Fibroblast of skin of back (primary cell): Measurements from ENCODE around the gene CISD1.

Experiments used
- DNase-seq: peaks from one replicate; pipeline ENCODE4 v3.0.0-alpha.2; 2013

CISD1 gene

GRCh38 chr10:58266003-58266825, 2.7 kb upstream of the CISD1 start:
- DNase-seq = peak; percentile 74

GRCh38 chr10:58266826-58267712, 1.9 kb upstream of the CISD1 start:
- peak; percentile 53 for DNase-seq

GRCh38 chr10:58267713-58268453, 1.1 kb upstream of the CISD1 start, which contains the start of gene IPMK:
Gene IPMK, minus strand, starts transcription at chr10:58267894. Its CDS starts 283 bp downstream, at chr10:58267611.
- peak; percentile 90 for DNase-seq

GRCh38 chr10:58268454-58268945, 462 bp upstream of the CISD1 start:
- DNase-seq = no peak

DNA sequence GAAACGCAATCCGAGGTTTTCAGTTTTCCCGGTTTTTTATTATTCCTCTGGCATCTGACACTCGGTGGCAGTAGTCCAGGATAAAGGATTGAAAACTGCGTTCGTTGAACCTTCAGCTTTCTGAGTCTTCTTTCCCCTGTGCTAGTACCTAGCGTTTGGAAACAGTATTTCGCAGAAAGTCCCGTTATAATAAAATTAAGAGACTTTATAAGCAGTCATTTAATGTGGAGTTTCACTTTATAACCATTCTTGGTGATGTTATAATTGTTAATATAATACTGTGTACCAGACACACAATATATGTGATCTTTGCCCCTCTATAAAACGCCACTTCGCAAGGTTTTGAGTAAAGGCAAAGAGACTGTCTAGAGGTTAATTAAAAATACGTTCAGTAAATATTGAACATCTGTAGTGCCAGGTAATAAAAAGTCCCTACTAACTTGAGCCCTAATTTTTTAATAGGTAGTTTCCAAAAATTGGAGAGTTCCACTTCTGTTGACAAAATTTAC, 874 bp downstream of the CISD1 start:
- no peak for DNase-seq

- no peak for DNase-seq
Observed at GRCh38 chr10:58275261-58275660, 6.3 kb downstream of the CISD1 start.

DNA sequence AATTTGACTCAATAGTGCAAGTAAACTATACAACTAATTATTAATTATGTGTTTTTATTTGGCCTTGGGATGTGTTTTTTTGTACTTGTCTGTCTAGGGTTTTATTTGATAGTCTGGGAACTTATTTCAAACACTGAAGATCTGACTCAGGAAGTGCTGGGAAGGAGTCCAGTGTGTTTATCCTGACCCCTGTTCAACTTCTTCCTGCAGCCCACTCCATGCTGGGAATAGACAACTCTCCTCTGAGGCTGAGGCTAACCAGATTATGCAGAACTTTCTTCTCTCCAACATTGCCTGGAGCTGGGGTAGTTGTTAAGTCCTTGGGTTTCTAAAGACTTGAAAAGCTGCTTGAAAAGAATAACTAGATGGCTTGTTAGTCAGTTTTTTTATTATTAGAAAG, 6.9 kb downstream of the CISD1 start:
- DNase-seq = peak; percentile 30

GRCh38 chr10:58278274-58278961, 9.5 kb downstream of the CISD1 start:
- no peak for DNase-seq

DNA sequence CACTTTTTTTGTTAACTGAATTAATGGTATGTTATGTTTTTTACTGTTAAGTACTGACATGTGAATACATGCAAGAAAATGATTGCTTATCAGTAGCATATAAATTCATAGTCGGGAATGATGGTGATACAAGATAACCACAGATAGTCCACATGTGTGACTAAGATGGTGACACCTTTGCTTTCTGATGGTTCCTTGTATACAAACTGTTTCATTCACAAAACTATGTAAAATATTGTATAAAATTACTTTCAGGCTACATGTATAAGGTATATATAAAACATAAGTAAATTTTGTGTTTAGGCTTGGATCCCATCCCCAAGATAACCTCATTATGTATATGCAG, 10.0 kb downstream of the CISD1 start:
- no peak for DNase-seq

DNA sequence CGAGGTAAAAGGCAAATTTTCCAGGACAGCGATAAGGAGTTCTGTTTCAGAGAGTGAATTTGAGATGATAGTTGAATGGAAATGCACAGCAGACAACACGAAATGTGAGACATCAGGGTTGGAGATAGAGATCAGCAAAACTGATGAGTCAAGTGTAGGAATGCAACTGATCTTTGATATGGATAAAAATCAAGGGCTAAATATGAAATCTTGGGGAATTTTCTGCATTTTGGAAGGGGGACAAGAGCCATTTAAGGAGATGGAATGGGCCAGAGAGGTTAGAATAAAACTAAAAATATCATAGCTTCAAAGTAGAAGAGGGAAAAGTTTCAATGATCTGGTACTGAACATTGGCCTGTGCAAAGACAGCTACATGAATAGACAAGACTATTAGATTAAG, 11.5 kb downstream of the CISD1 start:
- no peak for DNase-seq

GRCh38 chr10:58281092-58281752, 12.3 kb downstream of the CISD1 start:
- DNase-seq = no peak

DNA sequence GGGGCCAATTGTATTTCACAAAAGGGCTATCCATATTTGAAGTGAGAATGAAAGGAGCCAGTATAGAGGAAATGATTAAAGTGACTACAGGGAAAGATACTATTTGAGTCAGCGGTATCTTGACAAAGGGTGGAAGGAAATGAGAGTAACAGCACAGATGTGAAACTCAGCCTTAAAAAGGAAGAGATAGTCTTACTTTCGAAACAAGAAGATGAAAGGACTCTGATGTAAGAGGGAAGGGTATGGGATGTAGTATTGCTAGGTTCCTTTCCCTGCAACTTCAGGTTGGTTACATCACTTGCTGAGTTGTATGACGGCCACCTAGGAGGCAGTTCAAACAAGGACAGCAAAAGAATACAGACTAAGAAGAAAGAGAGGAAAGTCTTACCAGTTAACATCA, 13.7 kb downstream of the CISD1 start:
- DNase-seq = no peak

DNA sequence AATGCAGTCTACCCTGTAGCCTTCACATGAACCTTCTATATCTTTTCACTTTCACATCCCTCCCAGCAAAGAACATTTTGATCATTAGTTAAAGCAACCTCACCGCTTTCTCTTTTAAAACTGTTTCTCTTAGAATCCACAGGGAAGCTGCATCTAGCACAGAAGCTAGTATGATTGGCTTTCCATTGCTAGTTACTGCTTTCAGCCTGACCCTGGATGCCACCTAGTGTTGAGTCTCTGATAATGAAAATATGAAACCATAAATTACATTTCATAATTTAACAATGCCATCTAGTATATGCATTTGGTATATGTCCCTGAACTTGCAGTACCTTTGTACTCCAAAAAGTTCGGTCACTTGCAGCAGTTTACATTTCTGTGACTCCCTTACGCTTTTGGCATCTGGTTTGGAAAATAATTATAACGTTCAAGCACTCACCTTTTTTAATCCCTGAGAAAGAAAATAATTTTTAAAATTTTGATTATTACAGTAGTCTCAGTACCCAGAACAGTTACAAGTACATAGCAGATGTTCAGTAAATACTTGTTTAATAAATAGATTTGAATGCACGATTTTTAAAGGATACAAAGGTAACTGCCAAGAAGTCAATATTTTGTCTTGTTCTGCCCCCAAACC, 22.7 kb downstream of the CISD1 start:
- DNase-seq = peak; percentile 61

DNA sequence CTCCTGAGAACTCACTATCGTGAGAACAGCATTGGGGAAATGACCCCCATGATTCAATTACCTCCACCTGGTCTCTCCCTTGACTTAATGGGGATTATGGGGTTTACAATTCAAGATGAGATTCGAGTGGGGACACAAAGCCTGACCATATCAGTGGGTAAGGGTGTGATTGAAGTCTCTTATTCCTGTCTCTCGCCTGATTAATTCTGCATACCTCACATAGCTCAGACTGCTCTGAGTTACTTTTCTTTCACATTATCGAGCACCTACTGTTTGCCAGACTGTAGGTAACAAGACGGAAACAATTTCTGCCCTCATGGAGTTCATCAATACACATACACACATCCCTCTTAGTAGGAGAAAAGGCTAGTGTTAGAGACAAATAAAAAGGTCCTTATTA, 25.0 kb downstream of the CISD1 start:
- DNase-seq = no peak

GRCh38 chr10:58299580-58299979, 30.6 kb downstream of the CISD1 start:
- peak; percentile 50 for DNase-seq

GRCh38 chr10:58300676-58301075, 31.7 kb downstream of the CISD1 start:
- DNase-seq = no peak

- no peak for DNase-seq
Observed at GRCh38 chr10:58302254-58302653, 33.3 kb downstream of the CISD1 start.

- no peak for DNase-seq
Observed at GRCh38 chr10:58304099-58304633, 35.2 kb downstream of the CISD1 start.

DNA sequence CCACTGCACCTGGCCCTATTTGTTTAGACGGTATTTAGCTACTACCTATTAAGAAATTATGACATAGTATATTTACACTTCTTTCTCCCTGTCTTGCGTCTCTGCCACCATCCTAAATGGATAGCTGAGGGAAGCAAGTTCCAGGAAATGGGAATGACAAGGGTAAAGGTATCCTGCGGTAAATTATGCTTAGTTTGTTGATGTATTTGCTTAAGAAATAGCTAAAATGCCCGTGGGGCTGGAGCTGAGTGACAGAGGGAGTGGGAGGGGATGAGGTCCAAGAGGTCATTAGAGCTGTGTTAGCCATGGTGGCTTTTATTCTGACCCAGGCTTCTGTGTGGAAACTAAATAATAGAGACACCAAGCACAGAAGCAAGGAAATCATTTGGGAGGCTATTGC, 36.9 kb downstream of the CISD1 start:
- no peak for DNase-seq

DNA sequence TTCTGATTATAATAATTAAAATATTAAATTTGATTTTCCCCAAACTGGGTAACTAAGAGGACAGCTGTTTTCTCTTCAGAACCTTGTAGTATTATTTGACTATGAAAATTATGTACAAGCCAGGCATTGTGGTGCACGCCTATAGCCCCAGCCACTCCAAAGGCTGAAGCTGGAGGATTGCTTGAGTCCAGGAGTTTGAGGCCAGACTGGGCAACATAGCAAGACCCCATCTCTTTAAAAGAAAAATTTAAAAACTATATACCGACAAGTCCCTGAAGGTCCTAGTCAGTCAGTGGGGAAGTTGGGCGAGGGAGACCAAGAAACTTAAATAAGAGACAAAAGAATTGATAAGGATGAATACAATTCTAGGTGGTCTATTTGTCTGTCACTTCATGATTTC, 38.7 kb downstream of the CISD1 start:
- no peak for DNase-seq

DNA sequence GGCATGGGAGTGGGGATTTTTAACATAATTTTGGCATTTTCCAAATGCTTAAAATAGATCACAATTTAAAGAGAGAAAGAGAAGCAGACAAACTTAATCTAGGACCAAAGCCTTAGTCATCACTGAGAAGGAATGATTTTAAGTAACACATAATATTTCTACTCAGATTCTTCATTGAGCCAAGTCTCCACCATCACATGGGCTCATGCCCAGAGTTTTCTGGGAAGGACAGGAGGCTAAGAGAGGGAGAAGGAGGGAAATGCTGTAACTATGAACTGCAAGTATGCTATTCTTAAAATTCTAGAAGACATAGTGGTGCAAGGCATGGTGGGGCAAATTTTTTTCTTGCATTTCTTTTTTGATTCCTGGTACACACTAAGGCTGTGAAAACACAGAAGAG, 42.1 kb downstream of the CISD1 start:
- DNase-seq = no peak
